Jurkat, Clone E6-1 (cell line): ENCODE data around the gene GTPBP2.
"Not testable (repeated sequence)": the region's sequence is repeated elsewhere in the genome, so short reads cannot be mapped to it uniquely, and the experiment has no call there.

Source experiments
- DNase-seq: peaks from one replicate; pipeline ENCODE4 v3.0.0-alpha.2; 2011; ENCODE audit warnings: low read depth, low spot score
- H3K4me3 ChIP-seq: 2 replicates; pipeline ENCODE4 v1.5.1; 2011; ENCODE audit warnings: mild to moderate bottlenecking, low read length, control low read depth, moderate library complexity

Gene GTPBP2

DNA sequence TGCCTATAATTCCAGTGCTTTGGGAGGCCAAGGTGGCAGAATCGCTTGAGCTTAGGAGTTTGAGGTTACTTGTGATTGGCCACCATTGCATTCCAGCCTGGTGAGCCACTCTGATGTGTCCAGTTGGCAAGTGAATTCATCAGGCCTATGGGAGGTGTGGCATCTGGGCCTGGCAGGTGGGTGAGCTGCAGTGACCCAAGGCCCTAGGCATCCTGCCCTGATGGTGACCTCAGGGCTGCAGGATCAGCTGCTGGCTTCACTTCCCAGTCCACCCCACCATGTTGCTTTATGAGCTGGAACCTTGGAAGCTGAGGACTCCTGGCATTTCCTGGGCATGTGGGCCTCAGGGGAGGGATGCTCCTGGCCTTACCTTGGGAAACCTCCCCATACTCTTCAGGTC lies 36.3 kb upstream of the GTPBP2 start:
- DNase-seq = no peak
- H3K4me3 ChIP-seq = no peak overlapping the region

DNA sequence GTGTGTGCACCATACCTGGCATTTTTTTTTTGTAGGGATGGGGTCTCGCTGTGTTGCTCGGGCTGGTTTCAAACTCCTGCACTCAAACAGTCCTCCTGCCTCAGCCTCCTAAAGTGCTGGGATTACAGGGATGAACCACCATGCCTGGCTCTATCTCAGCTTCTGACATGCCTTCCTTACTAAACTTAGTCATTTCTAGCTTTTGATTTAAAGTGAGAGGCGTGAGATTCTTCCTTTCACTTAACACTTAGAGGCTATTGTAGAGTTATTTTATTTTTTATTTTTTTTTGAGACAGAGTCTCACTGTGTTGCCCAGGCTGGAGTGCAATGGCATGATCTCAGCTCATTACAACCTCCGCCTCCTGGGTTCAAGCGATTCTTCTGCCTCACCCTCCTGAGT lies 33.9 kb upstream of the GTPBP2 start:
- DNase-seq, H3K4me3 ChIP-seq: not testable (repeated sequence)

DNA sequence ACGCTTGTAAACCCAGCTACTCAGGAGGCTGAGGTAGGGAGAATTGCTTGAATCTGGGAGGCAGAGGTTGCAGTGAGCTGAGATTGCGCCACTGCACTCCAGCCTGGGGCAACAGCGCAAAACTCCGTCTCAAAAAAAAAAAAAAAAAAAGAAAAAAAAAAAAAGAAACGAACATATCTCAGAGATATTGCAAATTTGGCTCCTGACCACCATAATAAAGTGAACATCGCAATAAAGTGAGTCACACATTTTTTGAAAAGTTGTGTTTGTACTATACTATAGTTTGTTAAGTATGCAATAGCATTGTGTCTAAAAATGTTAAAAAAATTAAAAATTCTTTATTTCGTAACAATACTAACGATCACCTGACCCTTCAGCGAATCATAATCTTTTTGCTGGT lies 29.1 kb upstream of the GTPBP2 start:
- no peak overlapping the region for H3K4me3 ChIP-seq
- DNase-seq = no peak

DNA sequence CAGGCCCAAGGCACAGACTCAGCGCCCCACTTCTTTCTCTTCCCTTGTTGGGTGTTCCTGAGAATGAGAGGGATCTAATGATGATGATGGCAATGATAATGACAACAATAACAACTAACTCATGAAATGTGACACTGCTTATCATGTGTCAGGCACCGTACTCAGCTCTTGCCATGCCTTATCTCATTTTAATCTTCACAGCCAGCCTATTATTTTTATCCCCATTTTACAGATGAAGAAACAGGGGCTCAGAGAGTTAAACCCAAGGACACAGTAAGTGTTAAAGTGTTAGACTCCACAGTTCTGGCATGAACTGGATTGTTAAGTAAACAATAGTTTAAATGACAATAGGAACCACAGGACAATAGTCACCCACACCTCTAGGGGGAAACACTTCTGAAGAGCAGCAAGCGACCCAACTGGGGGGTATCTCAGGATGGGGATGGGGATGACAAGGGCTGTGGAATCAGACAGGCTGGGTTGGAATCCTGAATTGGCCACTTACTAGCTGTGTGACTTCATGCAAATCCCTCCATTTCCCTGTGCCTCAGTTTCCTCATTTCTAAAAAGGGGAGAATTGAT lies 28.2 kb upstream of the GTPBP2 start:
- no peak overlapping the region for H3K4me3 ChIP-seq
- DNase-seq = no peak

DNA sequence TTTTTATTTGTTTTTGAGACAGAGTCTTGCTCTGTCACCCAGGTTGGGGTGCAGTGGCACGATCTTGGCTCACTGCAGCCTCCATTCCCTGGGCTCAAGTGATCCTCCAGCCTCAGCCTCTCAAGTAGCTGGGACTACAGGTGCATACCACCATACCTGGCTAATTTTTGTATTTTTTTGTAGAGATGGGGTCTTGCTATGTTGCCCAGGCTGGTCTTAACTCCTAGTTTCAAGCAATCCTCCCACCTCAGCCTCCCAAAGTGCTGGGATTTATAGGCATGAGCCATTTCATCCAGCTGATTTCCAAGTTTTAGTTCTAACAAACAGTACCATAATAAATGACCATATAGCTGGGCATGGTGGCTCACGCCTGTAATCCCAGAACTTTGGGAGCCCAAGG lies 23.8 kb upstream of the GTPBP2 start:
- H3K4me3 ChIP-seq, DNase-seq: not testable (repeated sequence)

DNA sequence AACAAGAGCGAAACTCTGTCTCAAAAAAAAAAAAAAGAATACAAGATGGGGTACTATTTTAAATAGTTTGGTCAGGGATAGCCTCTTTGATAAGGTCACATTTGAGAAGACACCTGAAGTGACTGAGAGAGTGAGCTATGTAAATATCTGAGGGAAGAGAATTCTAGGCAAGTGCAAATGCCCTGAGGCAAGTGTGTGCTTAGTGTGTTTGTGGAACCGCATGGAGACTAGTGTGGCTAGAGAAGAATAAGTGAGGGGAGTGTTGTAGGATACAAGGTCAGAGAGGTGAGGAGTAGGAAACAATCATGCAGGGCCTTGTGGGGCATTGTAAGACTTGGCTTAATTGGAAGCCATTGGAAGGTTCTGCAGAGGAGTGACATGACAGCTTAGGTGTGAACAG lies 19.2 kb upstream of the GTPBP2 start:
- no peak overlapping the region for H3K4me3 ChIP-seq
- DNase-seq = no peak

DNA sequence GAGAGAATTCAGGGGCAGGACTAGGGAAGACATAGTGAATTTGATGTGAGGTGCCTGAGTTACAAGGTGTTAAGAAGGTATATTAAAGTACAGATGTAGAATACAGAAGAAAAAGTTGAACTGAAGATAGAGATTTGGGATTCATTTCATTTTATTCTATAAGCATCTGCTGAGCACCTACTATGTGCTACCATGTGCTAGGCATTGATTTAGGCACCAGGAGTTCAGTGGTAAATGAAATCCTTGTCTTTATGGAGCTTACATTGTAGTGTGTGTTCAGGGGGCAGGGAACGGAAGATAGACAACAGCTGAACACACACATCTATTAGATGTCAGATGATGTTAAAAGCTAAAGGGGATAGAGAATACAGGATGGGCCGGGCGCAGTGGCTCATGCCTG lies 18.5 kb upstream of the GTPBP2 start:
- no peak for DNase-seq
- H3K4me3 ChIP-seq = no peak overlapping the region

DNA sequence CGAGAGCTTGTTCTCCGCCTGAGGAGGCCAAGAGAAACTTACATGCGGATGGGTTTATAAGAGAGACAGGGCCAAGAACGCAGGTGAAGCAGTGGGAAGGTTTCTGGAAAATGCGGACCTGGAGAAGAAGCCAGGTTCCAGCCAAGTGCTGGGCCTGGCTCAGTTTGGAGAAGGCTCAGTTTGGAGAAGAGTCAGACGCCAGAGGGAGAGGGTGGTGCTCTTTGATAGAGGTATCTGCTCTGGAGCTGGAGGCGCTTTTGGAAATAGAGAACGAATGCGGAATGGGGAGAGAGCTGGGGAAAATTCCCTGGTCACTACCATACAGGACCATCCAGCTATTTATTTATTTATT lies 16.5 kb upstream of the GTPBP2 start:
- H3K4me3 ChIP-seq = no peak overlapping the region
- DNase-seq = no peak

DNA sequence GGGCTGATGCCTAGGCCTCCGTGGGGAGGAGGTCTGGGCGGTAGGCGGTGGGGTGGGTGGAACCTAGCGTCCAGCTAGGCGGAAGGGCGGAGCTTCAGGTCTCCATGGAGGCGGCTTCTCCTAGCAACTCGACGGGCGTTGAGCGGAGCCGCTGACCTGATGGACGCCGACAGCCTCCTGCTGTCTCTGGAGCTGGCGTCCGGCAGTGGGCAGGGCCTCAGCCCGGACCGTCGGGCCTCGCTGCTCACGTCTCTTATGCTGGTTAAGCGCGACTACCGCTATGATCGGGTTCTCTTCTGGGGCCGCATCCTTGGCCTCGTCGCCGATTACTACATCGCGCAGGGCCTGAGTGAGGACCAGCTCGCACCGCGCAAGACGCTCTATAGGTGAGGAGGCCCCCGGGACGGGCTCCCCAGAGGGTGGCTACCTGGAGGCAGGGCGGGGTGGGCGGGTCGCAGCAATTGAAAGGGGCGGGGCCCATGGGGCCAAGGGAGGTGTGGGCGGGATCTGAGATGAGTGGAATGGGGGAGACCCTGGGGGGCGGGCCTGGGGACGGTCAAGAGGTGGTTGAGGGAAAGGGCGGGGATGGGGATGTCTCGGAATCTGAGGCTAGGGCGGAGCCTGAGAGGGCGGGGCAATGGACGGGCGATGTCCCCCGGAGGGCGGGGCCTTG lies 16.0 kb upstream of the GTPBP2 start, which contains the start of gene RSPH9:
Gene RSPH9 (plus strand): TSS at position 97 of the 673 bp plus-strand sequence. CDS start 63 bp downstream, at position 160.
- no peak for DNase-seq
- no peak within 1 kb of the TSS for H3K4me3 ChIP-seq

DNA sequence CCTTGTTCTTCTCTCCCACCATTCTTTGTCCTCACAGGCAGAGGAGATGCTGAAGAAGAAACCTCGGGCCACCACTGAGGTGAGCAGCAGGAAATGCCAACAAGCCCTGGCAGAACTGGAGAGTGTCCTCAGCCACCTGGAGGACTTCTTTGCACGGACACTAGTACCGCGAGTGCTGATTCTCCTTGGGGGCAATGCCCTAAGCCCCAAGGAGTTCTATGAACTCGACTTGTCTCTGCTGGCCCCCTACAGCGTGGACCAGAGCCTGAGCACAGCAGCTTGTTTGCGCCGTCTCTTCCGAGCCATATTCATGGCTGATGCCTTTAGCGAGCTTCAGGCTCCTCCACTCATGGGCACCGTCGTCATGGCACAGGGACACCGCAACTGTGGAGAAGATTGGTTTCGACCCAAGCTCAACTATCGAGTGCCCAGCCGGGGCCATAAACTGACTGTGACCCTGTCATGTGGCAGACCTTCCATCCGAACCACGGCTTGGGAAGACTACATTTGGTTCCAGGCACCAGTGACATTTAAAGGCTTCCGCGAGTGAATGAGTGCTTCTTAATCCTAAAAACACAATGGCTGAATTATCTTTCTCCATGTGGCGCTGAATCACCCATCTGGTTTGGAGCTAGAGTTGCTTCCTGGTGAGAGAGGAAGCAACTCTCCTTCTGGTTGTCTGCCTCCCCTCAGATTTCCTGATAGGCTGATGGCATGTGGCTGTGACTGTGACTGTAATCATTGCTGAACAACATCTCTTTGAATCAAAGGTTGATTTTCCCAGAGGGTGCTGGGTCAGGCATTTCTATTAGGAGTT lies 11.1 kb upstream of the GTPBP2 start:
- H3K4me3 ChIP-seq = no peak overlapping the region
- no peak for DNase-seq

DNA sequence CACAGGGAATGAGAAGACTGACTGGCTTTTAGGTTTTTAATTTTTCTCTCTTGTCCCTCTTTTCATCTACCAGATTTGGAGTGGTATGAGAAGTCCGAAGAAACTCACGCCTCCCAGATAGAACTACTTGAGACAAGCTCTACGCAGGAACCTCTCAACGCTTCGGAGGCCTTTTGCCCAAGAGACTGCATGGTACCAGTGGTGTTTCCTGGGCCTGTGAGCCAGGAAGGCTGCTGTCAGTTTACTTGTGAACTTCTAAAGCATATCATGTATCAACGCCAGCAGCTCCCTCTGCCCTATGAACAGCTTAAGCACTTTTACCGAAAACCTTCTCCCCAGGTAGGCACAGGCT lies 7.2 kb upstream of the GTPBP2 start:
- peak overlapping the region; percentile 100 for H3K4me3 ChIP-seq
- no peak for DNase-seq

DNA sequence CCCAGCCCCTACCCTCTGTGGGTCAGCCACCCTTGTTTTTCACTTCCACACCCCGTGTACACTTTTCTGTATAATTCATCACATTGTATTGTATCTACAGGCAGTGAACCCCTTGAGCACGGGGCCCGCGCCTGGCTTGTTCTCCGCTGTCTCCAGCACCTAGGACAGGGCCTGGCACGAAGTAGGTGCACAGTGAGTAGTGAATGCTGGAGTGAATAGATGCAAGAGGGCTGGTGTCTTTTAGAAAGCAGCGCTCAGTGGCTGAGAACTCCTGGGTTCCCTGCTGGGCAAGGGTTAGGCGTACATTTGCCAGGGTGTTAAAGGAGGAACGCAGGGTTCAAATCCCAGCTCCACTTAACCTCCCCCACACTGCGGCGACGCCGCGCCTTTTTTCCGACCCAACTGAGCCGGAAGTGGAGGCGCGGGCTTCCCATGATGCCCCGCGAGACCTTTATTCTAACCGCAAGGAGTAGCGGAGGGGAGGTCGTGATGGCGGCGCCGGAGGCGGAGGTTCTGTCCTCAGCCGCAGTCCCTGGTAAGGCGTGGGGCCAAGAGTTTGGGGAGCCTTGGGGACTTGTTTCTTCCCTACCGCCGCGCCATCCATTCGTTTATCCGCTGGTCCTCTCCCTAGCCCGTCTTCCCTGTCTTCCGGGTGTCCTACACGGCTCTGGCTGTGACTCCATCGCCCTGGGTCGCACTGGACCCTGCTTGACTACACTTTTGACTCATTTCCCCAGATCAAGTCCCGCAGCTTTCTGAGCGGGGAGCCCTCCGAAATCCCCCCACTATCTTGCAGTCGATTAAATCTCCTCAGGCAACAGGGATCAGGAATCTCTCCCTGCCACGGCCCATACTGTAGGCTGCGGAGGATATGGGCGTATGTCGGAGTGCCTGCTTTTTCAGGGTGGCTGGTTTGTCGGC lies 6.6 kb upstream of the GTPBP2 start, which contains the start of gene MAD2L1BP:
Gene MAD2L1BP (plus strand): TSS at position 454 of the 921 bp plus-strand sequence. CDS start 36 bp downstream, at position 490.
- DNase-seq = peak; percentile 88

DNA sequence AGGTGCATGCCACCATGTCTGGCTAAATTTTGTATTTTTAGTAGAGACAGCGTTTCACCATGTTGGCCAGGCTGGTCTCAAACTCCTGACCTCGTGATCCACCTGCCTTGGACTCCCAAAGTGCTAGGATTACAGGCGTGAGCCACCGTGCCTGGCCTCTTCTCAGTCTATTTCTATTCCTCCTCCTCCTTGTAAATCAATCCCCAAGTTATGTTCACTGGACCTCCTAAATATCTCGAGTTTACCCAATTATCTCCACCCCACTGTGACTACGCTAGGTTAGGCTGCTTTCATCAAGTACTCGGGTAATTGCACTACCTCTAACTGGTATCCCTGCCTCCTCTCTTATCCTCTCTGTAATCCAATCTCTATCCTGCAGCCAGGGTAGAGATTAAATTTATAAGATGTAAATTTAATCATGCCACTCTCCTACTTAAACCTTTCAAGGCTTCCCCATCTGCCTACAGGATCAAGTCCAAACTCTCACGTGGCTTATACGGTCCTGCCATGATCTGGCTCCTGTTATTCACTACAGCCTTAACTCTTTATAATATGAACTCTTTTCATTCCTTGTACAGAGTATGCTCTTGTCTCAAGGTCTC lies 5.7 kb upstream of the GTPBP2 start:
- peak overlapping the region; percentile 100; the same call in 1 of the 2 replicates for H3K4me3 ChIP-seq
- no peak for DNase-seq

More for the DNA sequence above, 6.6 kb upstream of the GTPBP2 start, which contains the start of gene MAD2L1BP:
- peak within 1 kb of the TSS; percentile 100 for H3K4me3 ChIP-seq

DNA sequence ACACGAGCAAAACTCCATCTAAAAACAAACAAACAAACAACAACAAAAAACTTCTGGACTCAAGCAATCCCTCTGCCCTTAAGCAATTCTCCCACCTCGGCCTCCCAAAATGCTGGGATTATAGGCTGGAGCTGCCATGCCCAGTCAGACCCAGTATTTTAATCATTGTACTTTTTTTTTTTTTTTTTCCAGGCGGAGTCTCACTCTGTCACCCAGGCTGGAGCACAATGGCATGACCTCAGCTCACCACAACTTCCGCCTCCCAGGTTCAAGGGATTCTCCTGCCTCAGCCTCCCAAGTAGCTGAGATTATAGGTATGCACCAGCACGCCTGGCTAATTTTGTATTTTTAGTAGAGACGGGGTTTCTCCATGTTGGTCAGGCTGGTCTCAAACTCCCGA lies 3.9 kb upstream of the GTPBP2 start:
- not testable (repeated sequence) for H3K4me3 ChIP-seq, DNase-seq

DNA sequence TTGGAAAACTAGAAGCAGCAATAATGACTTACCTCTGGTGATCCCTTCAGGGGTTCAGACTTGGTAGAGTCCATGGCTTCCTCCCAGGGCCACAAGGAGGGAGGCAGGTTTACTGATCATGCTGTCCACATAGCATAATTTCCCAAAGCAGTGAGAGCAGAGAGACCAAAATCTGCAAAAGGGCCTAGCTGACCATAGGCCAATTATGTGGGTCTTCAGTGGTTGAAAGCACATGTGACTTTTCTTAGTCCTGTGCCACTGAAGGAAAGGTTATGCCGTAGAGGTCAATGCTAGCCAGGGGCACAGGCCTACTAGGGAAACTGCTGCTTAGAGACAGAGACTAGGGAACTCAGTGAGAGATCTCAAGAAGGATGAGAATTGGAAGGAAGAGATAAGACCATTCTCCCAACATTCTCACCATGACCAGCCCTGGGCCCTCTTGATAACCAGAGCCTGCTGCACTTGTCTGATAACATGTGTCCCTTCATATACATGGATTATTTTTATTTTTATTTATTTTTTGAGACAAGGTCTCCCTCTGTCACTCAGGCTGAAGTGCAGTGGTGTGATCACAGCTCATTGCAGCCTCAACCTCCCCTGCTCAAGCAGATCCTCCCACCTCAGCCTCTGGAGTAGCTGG lies 2.0 kb upstream of the GTPBP2 start:
- no peak overlapping the region for H3K4me3 ChIP-seq
- DNase-seq = no peak

DNA sequence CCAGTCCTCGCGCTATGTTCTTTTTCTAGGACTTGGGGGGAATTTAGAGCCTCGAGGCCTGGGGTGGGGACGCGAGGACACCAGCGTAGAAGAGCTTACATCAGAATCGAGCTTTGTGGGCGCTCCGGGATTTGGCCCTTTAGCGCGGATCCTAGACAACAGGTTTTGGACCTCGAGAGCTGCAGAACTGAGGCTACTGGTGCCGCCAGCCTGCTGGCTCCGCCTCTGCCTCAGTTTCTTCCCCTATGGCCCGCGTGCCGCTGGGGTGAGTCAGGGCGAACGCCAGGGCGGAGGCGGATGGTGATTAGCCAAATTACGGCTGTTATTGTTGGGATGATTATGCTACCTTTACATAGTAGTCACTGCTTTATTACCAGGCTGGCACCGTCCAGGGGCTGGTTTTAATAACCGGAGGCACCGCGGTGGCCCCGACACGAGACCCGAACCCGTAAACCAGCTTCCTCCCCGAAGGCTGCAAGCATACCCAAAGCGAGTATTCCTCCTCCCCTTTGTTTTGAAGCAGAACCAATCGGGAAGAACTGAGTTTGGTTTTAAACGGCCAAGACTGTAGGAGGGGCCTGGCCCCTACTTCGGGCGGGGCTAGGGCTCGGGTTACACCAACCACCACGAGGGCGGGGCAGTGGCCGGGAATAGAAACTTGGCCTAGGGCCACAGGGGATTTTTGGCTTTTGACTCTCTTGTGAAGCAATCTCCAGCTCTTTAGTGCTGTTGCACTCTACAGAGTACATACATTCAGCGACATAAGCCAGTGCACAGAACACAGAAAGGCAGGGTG lies 639 bp upstream of the GTPBP2 start:
- H3K4me3 ChIP-seq = peak overlapping the region; percentile 94
- DNase-seq = peak; percentile 95

DNA sequence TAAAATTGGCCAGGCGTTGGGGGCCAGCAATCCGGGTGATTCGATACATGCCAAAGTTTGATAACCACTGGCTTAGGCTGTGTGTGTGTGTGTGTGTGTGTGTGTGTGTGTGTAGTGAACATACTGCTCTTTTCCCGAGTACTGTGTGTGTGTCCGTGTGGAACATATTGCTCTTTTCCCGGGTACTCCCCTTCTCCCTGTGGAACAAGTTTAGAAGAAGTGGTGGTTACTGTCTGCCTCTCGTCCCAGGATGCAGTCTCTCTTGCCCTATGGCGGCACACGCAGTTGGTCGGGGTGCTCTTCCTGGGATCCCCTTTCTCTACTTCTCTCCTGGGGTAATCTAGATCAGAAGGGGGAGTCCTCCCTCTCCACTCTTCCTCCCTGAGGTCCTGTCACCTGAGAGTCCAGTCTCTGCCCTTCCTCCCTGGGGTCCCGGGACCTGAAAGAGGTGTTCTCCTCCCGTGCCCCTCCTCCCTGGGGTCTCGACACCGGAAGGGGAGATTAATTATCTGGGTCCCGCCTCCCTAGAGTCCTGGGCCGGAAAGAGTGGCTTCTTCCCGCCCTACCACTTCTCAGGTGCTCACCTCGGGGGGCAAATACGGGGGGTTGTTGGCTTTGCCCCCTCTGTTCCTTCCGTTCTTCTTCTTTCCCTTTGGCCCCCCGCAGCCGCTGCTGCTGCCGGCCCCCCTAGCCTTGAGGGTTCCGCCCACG lies 516 bp downstream of the GTPBP2 start:
- peak overlapping the region; percentile 94 for H3K4me3 ChIP-seq
- peak; percentile 58 for DNase-seq
